Activated naive CD8-positive, alpha-beta T cell treated with anti-CD3 and anti-CD28 coated beads, Interleukin-2, amount 50 U/mL, for 24 hours (primary cell): ENCODE results near the gene TUB.

ENCODE experiments used
- ATAC-seq: fragments of 150-1000 bp; cut with Tn5 transposase; one replicate; pipeline ENCODE4 v1.10.0; 2021
- DNase-seq: peaks from one replicate; pipeline ENCODE4 v3.0.0; 2021
- H3K27ac Mint-ChIP-seq: one replicate; pipeline ENCODE4 v1.8.0; 2021; ENCODE audit warnings: mild to moderate bottlenecking, mixed read lengths
- H3K27me3 Mint-ChIP-seq: one replicate; pipeline ENCODE4 v1.8.0; 2021; ENCODE audit warnings: mixed read lengths
- H3K36me3 Mint-ChIP-seq: one replicate; pipeline ENCODE4 v1.8.0; 2021; ENCODE audit warnings: low read depth, mixed read lengths
- H3K4me1 Mint-ChIP-seq: one replicate; pipeline ENCODE4 v1.8.0; 2021; ENCODE audit warnings: mixed read lengths
- H3K4me3 Mint-ChIP-seq: one replicate; pipeline ENCODE4 v1.8.0; 2021; ENCODE audit warnings: mild to moderate bottlenecking, moderate library complexity, mixed read lengths
- H3K9me3 Mint-ChIP-seq: one replicate; pipeline ENCODE4 v1.8.0; 2021; ENCODE audit warnings: mixed read lengths

Gene TUB

DNA sequence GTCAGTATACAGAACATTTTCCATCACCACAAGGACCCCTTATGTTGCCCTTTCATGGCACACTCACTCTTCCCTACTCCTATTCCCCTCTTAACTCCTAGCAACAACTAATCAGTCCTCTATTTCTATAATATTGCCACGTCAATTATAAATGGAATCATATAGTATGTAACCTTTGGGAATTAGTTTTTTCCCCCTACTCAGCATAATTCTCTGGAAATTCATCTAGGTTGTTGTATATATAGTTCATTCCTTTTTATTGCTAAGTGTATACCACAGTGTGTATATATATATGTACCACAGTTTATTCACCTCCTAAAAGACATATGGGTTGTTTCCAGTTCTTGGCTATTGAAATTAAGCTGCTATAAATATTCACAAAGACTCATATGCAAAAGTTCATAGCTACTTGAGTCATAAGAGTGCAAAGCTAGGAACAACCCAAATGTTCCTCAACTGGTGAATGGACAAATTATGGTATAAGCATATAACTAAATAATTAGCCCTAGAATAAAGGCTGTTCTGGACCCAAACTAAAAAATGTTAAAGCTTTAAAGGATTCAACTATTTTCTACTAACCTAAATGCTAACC, 41.3 kb downstream of the TUB start:
- Mint-ChIP-seq H3K27me3 (no peaks in the 10 kb centered on the region), H3K4me1 (no peaks in the 10 kb centered on the region), H3K27ac (no peak overlapping the region), H3K36me3 (peaks cover 24% of the 10 kb centered on the region), H3K9me3 (peaks cover 7% of the 10 kb centered on the region), H3K4me3 (no peak overlapping the region)
- DNase-seq (no peak), ATAC-seq (no peak)

GRCh38 chr11:8126649-8127289, 45.8 kb downstream of the TUB start:
- no peaks in the 10 kb centered on the region for H3K9me3 Mint-ChIP-seq
- DNase-seq: no peak
- H3K27ac Mint-ChIP-seq: no peak overlapping the region
- H3K4me3 Mint-ChIP-seq: no peak overlapping the region
- H3K4me1 Mint-ChIP-seq: no peaks in the 10 kb centered on the region
- H3K27me3 Mint-ChIP-seq: no peaks in the 10 kb centered on the region
- H3K36me3 Mint-ChIP-seq: peaks cover 14% of the 10 kb centered on the region
- no peak for ATAC-seq

GRCh38 chr11:8127447-8127846, 46.4 kb downstream of the TUB start:
- Mint-ChIP-seq H3K4me1 (no peaks in the 10 kb centered on the region), H3K4me3 (no peak overlapping the region), H3K9me3 (no peaks in the 10 kb centered on the region), H3K27me3 (no peaks in the 10 kb centered on the region), H3K36me3 (peaks cover 9% of the 10 kb centered on the region), H3K27ac (no peak overlapping the region)
- ATAC-seq (no peak), DNase-seq (no peak)

DNA sequence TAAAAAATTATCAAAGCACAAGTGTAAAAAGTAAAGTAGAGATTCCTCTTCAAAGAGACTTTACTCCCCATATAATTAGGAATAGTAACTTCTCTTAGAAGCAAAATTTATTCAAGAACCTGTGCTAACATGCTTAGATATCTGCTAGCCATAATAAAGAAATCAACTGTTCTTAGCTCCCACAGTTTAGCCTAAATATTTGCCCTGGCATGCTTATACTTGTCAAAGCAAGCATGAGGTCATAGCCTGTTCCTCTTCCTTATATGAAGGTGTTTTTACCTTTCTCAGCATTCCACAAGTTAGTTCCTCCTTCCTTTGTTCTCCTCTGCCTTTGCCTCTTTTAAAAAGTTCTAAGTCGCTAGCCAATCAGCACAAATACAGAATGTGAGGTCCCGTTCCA, 57.5 kb downstream of the TUB start:
- Mint-ChIP-seq H3K27me3 (no peaks in the 10 kb centered on the region), H3K27ac (no peak overlapping the region), H3K9me3 (no peaks in the 10 kb centered on the region), H3K36me3 (peaks cover 29% of the 10 kb centered on the region), H3K4me3 (no peak overlapping the region), H3K4me1 (no peaks in the 10 kb centered on the region)
- ATAC-seq (no peak), DNase-seq (no peak)

DNA sequence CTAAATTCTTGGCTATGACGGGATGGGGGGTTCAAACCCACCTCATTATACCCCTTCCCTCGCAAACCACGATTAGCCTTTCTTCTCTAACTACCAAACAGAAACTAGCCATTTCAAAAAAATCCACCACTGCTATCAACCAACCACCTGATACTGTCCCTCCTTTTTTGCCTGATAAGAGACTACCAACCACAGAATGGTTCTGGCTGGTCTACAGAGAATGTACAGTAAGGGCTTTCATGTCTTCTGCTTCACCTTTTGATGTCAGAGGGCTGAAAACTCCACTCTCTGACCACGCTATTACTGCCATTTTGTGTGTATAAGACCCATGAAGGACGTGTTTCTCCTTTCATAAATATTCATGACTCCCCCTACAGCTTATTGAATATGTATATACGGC, 68.7 kb downstream of the TUB start:
- H3K36me3 Mint-ChIP-seq: peaks cover 7% of the 10 kb centered on the region
- no peak for ATAC-seq
- H3K4me3 Mint-ChIP-seq: no peak overlapping the region

More for the DNA sequence above, 68.7 kb downstream of the TUB start:
- DNase-seq: no peak
- Mint-ChIP-seq H3K27me3 (no peaks in the 10 kb centered on the region), H3K4me1 (no peaks in the 10 kb centered on the region), H3K9me3 (no peaks in the 10 kb centered on the region), H3K27ac (no peak overlapping the region)
